ENCODE results near the gene DGKB.

DGKB gene

DNA sequence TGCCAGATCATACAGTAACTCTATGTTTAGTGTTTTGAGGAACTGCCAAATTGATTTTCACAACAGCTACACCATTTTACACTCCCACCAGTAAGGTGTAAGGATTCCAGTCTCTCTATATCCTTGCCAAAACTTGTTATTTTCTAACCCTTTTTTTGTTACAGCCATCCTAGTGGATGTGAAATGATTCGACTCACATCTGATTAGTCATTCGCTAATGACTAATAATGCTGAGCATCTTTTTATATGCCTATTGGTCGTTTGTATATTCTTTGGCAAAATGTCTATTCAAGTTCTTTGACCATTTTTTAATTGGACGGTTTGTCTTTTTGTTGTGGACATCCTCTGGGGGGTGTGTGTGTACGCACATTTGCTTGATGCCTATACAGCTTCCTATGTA is 142.8 kb downstream of the DGKB start:
- no peak for DNase-seq

DNA sequence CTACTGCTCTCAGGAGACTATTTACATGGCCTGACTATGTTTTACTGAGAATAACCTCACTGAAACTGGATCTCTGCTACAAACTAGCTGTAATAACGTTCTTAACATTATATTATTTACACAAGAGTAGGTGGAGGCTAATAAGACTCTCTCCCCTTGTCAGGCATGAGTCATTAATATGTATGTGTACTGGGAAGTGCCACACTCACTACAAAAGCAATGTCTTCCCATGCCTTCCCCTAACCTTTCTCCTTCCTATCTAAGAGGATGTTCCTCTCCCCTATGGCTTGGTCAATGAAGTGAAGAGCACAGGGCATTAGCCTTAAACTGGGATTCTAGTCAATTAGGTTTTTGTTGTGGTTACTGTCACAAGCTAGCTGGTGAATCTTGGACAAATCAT is 147.9 kb downstream of the DGKB start:
- DNase-seq, result no peak

DNA sequence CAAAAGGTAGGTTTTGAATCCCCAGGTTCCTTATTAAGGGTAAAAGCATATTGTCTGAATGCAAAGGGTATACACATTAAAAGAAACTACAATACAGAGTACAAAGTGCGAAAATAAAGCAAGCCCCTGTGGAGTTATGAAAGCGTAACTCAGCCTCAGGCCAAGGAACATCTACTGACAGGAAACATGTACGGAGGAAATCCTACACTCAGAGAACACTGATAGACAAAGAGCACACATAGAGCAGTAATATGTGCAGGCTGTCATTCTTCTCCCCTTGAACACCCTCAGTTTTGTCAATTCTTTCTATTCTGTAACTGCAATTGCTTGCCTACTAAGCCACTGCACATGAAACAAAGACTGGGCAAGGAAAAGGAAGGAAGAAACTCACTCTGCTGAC is 150.2 kb downstream of the DGKB start:
- no peak for DNase-seq

DNA sequence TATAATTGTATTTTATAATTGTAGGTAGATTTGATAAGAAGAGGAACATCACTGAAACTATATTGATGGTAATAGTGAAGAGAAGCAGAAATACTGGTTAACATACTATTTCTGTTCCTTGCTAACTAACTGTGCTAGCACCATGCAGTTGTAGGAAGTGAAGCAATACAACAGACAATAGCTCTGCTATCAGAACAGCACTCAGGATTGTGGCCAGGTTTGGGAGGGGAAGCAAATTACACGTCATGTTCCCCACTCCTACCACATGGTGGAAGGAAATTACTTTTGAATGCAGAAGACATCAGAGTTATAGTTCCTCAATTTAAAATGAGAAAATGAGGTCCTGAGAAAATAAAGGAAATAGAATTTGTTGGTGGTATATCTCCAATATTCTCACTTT is 151.1 kb downstream of the DGKB start:
- no peak for DNase-seq

DNA sequence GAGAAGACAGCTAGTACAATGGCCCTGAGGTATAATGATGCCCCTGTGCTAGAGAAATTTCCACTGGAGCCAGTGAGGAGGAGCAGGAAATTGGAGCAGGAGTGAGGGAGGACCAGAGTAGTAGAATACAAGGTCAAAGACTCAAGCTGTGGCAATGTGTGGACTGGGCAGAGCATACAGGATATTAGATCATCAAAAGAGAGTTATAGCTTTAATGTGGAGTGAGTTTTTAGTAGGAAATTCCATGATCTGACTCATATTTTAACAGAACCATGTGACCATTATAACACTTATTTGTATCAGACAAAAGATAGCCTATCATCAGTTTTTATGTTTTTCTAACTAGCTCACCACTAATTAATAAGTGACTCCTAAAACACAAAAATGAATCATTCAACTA is 154.1 kb downstream of the DGKB start:
- DNase-seq, result no peak

DNA sequence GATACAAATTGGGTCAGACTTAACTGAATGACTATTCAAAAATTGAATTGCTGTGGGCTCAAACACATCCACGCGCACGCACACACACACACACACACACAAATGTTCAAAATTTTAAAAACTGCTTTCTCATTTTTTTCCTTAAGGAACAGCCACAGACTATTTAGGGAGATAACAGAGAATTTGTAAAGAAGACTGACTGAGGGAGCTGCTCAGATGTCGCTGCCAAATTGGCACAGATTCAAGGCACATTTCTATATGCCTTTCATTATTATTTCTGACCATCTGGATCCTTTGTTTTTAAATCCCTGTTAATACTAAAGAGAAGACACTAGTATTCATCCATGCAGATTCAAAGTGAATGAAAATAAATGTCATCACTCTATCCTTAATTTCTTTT is 154.8 kb downstream of the DGKB start:
- no peak for DNase-seq

DNA sequence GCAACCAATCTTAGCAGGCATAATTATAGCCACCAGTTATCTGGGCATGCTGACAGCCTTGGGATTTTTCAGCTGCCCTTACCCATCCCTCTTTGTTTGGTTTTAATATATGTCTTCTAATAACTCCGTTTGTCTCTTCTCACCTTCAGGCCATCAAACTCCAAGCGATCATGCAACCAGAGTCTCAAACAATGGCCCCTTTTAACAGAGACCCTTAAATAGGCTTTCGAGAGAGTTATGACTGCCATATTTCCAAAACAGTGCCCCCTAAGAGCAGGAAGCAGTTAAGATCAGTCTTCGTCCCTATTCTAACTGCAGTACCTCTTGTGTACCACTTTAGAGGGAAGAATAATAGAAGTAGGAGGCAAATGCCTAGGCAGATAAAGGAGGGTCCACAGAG is 157.5 kb downstream of the DGKB start:
- DNase-seq, result no peak

DNA sequence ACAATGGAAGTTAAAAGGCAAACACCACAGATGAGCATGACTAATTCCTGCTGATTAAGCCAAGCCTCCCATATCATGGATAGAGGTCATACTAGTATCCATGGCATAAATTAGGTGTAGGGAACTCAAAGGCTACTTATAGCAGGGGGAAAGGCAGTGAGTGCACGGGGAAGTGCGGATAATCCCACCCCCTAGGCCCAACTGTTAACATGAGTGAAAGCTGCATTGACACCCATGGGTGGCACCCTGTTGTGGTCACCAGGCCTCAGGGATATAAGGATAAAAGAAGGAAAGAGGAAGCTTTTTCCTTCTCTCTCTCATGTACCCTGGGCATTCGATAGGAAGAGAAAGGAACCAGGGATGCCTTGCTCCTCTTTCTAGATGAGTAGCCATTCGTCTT is 161.9 kb downstream of the DGKB start:
- no peak for DNase-seq

DNA sequence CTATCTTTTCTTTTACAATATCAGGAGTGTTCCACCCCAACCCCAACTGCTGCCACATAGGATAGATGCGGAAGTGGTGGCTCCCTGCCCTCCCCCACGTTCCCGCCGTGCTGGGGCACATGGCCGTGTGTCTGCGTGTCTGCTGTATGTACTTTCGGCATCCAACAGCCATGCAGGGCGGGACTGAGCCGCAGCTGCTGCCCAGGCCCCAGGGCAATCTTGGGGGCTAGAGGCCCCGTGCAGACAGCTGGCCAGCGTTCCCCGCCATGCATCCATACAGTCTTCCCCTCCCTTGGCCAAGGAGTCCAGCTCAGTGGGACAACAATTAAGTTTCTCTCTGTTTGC is 162.7 kb downstream of the DGKB start:
- no peak for DNase-seq

DNA sequence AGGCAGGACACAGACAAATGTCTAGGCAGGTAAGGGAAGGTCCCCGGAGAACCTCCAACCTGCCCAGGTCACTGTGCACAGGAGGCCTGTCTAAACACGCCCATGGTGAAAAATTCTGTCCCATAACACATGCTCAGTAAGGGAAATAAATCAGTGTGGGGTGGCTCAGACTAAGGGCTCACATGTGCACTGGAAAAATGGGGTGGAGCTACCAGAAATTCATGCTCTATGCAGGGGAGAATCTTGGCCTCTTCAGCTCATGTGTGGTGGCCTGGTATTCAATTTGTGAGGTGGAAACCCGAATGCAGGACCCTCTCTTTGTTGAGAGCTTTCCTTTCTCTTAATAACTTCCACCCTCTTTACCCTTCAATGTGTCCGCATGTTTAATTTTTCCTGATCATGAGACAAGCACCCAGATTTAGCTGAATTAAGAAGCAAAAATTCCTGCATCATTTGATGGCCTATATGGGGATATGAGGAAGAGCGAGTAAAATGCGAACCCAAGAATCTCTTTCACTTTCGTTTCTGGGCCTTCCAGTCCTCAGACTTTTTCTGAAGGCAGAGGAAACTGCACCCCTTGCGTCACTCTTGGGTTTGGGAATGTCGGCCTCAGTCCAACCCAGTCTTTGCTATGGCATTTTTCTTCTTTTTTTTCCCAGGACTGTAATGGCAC is 163.2 kb downstream of the DGKB start:
- no peak for DNase-seq

DNA sequence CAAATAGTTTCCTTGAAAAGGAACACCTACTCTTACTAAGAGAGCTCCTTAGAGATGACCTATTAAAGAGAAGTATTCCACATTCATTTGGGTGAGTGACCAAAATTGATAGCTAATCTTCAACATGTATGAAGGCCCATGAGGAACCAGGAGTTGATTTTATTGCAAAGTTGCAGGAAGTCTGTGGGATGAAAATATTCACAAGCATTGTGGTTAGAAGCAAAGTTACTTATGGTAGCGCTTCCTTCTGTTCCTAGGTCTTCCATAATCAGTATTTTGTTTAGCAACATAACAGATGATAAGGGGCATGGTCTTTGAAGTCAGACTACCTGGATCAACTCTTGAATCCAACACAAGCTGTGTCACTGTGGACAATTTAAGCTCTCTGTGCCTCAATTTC is 164.5 kb downstream of the DGKB start:
- DNase-seq, result no peak

DNA sequence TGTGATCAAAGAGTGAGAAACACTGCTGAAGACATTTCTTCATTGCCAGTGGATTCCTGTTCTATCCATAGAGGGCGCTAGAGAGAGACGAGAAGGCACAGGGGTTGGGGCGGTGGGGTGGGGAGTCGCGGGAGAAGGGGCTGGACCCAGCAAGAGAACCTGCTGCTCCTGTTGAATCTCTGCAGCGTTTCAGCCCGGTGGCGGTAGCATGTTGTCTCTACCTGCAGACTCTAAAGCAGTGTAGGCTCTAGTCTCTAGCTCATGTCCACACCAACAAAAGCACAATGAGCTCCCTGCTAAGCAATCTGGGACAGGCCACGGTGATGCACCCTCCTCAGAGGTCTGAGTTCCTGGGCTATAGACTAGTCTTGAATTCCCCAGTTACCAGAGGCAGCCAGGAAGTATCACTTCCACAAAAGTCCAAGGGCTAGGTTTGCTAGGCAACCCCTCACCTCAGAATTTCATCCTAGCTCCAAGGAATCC is 167.7 kb downstream of the DGKB start:
- DNase-seq, result no peak

DNA sequence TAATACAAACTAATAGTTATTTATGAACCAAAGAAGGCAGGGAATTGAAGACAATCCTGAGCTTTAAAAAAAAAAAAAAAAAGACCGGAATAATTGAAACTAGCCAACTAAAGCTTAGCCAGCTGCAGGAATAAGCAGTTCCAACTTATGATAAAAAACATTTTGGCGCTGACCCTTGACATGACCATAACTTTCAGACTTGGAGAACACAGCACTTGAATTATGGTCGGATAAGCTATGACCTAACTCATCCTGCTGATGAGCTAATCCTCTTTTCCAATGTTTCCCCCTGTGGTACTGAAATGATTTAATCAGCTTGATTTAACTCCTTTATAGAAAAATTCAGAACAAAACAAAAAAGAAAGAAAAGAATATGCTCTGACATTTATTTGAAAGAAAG is 181.8 kb downstream of the DGKB start:
- no peak for DNase-seq

DNA sequence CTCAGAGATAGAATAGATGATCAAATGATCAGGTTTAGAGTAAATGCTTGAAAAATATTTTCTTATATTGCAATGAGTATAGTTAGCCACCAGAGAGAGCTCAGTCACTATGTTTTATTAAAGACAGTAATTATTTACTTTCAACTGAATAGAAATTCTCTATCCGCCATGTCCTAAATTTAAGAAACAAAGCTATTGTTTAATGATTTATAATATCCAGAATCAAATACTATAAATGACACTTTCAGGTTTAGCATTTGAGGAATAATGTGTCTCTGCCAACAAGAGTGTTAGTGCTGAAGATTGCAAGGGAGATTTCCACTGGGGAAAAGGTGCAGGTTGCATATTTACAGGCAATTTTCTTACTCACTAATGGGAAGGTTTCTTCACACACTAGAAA is 184.7 kb downstream of the DGKB start:
- DNase-seq, result no peak

DNA sequence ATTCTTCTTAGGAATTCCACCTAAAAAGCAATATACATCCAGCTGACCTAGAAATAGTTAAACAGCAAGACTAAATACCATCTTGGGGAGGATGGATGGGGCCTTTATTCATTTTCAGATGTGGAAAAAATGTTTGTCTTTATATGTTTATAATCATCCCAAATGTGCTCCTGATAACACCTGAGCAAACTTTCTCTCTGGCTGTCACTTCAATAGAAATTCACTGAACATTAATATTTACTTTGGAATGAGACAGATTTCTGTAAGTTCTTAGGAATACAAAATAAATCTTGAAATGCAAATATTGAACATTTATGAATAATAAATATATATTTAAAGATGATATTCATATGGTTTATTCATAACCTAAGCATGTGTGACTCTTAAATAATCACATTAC is 185.4 kb downstream of the DGKB start:
- no peak for DNase-seq

DNA sequence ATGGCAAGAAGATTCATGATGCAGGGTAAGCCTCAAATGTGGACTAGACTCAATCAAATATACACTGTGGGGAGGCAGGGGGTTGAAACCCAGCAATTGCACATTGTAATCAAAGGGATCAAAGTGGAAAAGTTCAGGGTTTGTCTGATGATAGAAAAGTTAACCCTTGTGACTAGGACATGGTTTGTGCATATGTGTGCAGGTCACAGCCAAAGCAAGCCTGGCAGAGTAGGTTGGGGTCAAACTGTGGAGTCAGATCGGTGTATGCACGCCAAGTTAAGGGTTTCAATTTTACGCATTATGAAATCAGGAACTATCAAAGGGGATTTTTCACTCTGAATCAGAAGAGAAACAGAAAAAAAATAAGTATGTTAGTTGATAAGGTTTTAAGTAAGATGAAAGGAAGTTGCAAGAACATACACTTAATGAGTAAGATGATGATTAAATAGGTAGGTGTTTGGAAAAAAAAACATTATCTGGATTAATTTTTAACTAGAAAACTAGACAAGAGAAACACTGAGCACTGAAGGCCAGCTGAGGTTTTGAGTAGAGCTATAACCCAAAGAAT is 188.3 kb downstream of the DGKB start:
- no peak for DNase-seq

DNA sequence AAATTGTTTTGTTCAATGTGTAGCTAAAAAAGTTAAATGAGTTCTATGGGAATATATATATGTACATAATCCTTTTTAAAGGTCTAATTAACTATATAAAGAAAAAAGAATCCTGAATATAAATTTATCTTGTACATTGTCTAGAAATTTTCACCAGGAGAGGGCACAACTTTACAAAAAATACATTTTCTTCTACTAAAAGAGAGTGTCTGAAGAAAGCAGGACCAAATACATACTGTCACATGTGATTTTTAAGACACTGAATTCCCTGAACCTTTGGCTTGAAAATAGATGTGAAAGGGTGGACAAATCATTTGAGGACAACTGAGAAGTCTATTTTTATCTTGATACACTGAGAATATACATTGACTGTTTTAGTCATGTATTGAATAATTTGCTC is 204.3 kb downstream of the DGKB start:
- no peak for DNase-seq

DNA sequence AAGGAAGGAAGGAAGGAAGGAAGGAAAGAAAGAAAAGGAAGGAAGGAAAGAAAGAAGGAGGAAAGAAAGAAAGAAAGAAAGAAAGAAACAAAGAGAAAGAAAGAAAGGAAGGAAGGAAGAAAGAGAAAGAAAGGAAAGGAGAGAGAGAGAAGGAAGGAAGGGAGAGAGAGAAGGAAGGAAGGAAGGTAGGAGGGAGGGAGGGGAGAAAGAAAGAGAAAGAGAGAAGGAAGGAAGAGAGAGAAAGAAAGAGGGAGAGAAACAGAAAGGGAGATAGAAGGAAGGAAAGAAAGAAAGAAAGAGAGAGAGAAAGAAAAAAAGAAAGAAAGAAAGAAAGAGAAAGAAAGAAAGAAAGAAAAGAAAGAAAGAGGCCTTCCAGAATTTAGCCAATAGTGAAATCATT is 204.9 kb downstream of the DGKB start:
- DNase-seq, result no peak

DNA sequence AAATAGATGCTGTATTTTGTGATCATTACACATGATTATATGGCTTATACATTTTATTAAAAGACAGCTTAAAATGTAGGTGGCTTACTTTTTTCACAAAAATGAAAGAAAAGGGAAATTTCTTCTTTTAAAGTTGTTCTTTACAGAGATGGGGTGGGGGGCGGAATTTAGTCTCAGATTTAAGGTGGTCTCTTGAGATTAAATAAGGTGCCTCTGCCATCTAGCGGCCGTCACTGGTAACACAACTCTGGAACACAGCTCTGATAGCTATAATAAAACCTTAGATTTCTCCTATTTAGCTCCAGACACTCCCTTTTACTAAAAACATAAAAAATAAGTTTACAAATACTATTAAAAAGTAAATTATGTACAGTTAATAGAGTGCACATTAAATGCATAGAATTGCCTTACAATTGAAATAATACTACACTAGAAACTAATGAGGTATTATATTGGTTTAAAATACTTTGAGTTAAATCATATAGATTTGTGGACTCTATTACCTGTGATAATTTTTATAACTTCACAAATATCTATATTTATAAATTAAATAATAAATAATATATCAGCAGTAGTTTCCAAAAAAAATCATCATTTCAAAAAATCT is 210.9 kb downstream of the DGKB start:
- no peak for DNase-seq

DNA sequence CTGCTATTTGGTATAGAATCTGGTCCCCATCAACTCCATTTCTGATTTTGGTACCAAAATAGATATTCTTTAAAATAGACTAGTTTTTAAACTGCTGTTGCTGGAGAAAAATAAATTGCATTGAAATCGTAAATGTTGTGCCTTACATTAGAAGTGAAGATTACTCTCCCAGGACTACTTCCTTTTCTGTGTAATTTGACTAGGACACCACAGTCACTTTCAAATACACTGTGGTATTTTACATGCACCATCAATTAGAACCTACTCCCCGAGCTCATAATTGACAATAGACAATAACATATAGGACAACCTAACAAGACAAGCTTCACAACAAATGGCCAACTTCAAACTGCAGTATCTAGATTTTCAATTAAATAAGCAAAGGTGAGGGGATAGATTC is 211.5 kb downstream of the DGKB start:
- no peak for DNase-seq

DNA sequence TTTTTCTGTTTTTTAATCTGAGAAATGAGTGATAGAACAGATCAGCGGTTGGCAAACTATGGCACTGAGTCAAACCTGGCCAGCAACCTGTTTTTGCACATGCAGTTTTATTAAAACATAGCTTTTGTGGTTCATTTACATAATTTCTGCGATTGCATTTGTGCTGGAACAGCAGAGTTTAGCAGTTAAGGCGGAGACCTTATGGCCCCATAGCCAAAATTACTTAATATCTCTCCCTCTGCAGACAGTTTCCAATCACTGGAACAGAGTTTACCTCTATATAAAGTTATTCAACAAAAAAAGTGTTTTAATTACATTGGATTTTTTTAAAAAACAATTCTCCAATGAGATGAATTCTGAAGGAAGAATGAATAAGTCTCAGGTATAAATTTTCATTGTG is 212.1 kb downstream of the DGKB start:
- no peak for DNase-seq

DNA sequence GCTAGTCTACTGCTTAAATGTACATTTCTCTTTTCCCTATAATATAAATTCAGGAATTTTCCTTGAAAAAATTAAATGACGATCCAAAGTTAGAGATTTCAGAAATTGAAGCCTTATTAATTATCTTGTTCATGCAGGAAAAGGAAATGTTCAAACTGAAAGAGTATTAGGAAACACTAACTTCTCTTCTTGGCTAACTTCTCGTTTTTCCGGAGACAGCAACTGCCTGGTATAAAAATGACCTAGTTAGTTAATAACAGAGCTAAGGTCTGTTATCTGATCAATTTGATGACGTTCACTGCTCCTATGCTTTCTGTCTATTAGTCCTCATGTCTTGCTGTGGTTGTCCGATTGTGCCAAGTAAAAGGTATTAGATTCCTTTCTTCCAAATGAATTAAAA is 212.5 kb downstream of the DGKB start:
- no peak for DNase-seq

DNA sequence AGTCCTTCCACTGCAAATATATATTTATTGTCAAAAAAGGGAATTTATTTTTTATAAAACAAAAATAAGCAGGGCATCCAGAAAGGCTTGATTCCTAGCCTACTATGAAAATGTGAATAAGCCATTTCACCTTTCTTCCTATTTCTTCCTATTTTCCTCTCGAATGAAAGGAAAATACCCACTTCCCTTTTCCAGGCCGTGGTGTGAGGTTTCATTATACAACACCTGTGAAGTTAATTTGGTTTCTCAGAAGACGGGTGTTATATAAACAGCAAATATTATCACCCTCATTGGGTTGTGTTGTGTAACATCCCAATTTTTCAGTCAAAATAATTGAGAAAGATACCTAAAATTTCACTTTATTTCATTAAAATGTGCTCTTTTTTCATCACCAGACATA is 214.3 kb downstream of the DGKB start:
- no peak for DNase-seq

DNA sequence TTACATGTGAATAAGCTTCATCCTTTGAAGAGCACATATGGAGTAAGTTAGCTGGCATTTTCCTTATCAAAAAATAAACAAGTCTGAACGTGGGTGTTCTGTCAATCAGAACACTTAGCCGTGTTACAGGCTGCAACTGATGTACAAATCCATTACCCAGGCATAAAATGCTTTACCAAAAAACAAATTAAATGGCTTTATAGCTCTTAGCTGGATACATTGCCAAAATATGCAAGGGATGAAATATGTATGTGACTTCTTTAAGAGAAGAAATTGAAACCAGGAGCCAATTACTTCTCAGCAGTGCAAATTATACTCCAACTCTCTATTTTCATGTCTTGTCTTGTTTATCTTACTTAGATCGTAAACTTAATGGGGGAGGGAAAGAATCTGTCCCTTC is 214.8 kb downstream of the DGKB start:
- peak; percentile 13 for DNase-seq

DNA sequence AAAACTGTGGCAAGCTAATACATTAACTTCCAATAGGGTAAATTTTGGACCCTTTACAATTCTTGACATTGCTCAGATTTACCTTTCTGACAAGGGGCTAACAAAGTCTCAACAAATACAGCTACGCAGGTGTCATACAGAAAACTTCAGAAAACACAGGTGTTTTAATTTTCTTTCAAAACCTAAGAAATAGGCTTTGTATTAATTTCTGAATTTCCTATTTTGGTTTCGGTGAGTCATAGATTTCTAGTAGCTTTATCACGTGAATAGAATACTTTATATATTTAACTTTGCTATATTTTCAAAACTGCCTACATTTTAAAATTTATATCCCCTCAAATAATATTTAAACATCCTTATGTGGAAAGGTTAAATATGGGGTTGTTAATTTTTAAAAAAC is 215.3 kb downstream of the DGKB start:
- DNase-seq, result no peak
